Esophagus muscularis mucosa (tissue), 4 donors: ENCODE measurements around the gene CACNA2D3. TPM values are rescaled to one million over a fixed set of nuclear protein-coding genes. Genes with fewer than 3 reads are reported as not detected.

ENCODE experiments used
- DNase-seq: peaks from one replicate; pipeline ENCODE4 v3.0.0-alpha.2; 2017; ENCODE audit errors: extremely low spot score
- H3K27ac ChIP-seq, 4 donors: fragments of 200-600 bp; sonication (generic); replicated peaks in 1 of 4; 1 replicate in 3 of 4; 2 replicates in 1 of 4; pipeline ENCODE4 v1.5.1; 2016 to 2019; ENCODE audit warnings: mild to moderate bottlenecking in 1 of 4
- H3K27me3 ChIP-seq, 4 donors: fragments of 200-600 bp; sonication (generic); one replicate each; pipeline versions ENCODE4 v1.5.1 to v1.6.0; 2016 to 2019
- H3K36me3 ChIP-seq, 4 donors: fragments of 200-600 bp; sonication (generic); one replicate each; pipeline ENCODE4 v1.5.1; 2016 to 2019
- H3K4me1 ChIP-seq, 4 donors: fragments of 200-600 bp; sonication (generic); one replicate each; pipeline ENCODE4 v1.5.1; 2016 to 2019
- H3K4me3 ChIP-seq, 4 donors: fragments of 200-600 bp; sonication (generic); 1 replicate in 2 of 4; 2 replicates in 2 of 4; pipeline ENCODE4 v1.5.1; 2016 to 2019; ENCODE audit warnings: mild to moderate bottlenecking in 4 of 4, moderate library complexity in 1 of 4
- H3K9me3 ChIP-seq, 4 donors: fragments of 200-600 bp; sonication (generic); 1 replicate in 3 of 4; 2 replicates in 1 of 4; pipeline ENCODE4 v1.5.1; 2016 to 2019
- CTCF ChIP-seq, 3 experiments: fragments of 200-600 bp in 2 of 3; fragments of 450-650 bp in 1 of 3; sonication (generic) in 2 of 3; IDR thresholded peaks; one replicate each; pipeline ENCODE4 v1.5.1; 2017 to 2019; ENCODE audit warnings: antibody characterized with exemption in 3 of 3, mild to moderate bottlenecking in 2 of 3, moderate library complexity in 1 of 3
- EP300 ChIP-seq: sonication (generic); formaldehyde crosslinking; IDR thresholded peaks from one replicate; pipeline ENCODE4 v1.6.1; 2017; ENCODE audit warnings: antibody characterized with exemption
- POLR2A ChIP-seq: fragments of 450-650 bp; IDR thresholded peaks from one replicate; pipeline ENCODE4 v1.6.1; 2017; ENCODE audit warnings: antibody characterized with exemption, moderate library complexity, mild to moderate bottlenecking, low read depth
- POLR2AphosphoS5 ChIP-seq, 2 donors: sonication (generic); formaldehyde crosslinking; IDR thresholded peaks; one replicate each; pipeline ENCODE4 v1.6.1; 2017; ENCODE audit warnings: antibody characterized with exemption in 2 of 2
- WGBS: methylation state at CpG from one replicate; pipeline ENCODE4 v1.1.5; 2018; 5-methylcytosine and 5-hydroxymethylcytosine counted together
- intact Hi-C: fragments of 100-400 bp; cut with DNase I; formaldehyde crosslinking; loops from one replicate; pipeline ENCODE4 v1.15.1; 2023
- total RNA-seq, 4 donors: library from RNA; depleted of rRNA; stranded (reverse); fragments of >200 nt; gene quantifications; one replicate each; pipeline versions ENCODE4 v1.1.0 to v1.2.1, GENCODE V29; 2016

The CACNA2D3 gene
- total RNA-seq, 4 donors from 2014 or later, result 2.5 to 6.3 (median 3.9) TPM

- 63% methylated on average over 9 of the region's 9 CpGs for WGBS
- intact Hi-C loops, result loop anchor here (10.0 kb wide), 1 partner anchor 236 kb away; no protein-coding TSS in a partner anchor
- Histone ChIP-seq H3K9me3 (no peaks in the 10 kb centered on the region), H3K36me3 (no peaks in the 10 kb centered on the region), H3K27ac (no peak overlapping the region), H3K27me3 (no peaks in the 10 kb centered on the region), H3K4me3 (no peak overlapping the region), H3K4me1 (peaks cover 0 to 5% (median 2%) of the 10 kb centered on the region in 4 donors)
- no peak for DNase-seq
- TF ChIP-seq EP300, result no peak
Observed at GRCh38 chr3:54138937-54139547, 16.7 kb downstream of the CACNA2D3 start.

- H3K9me3 ChIP-seq, result no peaks in the 10 kb centered on the region
- no peaks in the 10 kb centered on the region for H3K36me3 ChIP-seq
- 78% methylated on average over 4 of the region's 4 CpGs for WGBS
- H3K4me3 ChIP-seq, result no peak overlapping the region
- TF ChIP-seq POLR2AphosphoS5 (IDR thresholded peaks at IDR 0.05) (no peak), EP300 (no peak), CTCF (IDR thresholded peaks at IDR 0.05) (no peak), POLR2A (no peak)
- DNase-seq, result no peak
- intact Hi-C loops, result loop anchor here (10.0 kb wide), 1 partner anchor 235 kb away; no protein-coding TSS in a partner anchor
- peaks cover 0 to 5% (median 2%) of the 10 kb centered on the region in 4 donors for H3K4me1 ChIP-seq
- no peak overlapping the region for H3K27ac ChIP-seq
- H3K27me3 ChIP-seq, result no peaks in the 10 kb centered on the region
Observed at GRCh38 chr3:54139630-54140029, 17.3 kb downstream of the CACNA2D3 start.

GRCh38 chr3:54144284-54144683 is 21.9 kb downstream of the CACNA2D3 start:
- TF ChIP-seq EP300, result no peak
- TF ChIP-seq CTCF (IDR thresholded peaks at IDR 0.05), result no peak
- no peak for TF ChIP-seq POLR2A
- no peak for TF ChIP-seq POLR2AphosphoS5 (IDR thresholded peaks at IDR 0.05)
- DNase-seq, result no peak
- no peaks in the 10 kb centered on the region for H3K36me3 ChIP-seq
- intact Hi-C loops, result no loop called here
- H3K4me1 ChIP-seq, result peaks cover 3 to 15% (median 10%) of the 10 kb centered on the region in 4 donors
- no peak overlapping the region for H3K4me3 ChIP-seq
- no peak overlapping the region for H3K27ac ChIP-seq
- peaks cover 0 to 6% (median 0%) of the 10 kb centered on the region in 4 donors for H3K27me3 ChIP-seq
- 100% methylated on average over 2 of the region's 2 CpGs for WGBS
- no peaks in the 10 kb centered on the region for H3K9me3 ChIP-seq

- WGBS, result 25% methylated on average over 8 of the region's 14 CpGs
- Histone ChIP-seq H3K27me3 (peaks cover 0 to 6% (median 0%) of the 10 kb centered on the region in 4 donors), H3K4me1 (peaks cover 3 to 11% (median 8%) of the 10 kb centered on the region in 4 donors), H3K4me3 (no peak overlapping the region), H3K36me3 (no peaks in the 10 kb centered on the region), H3K27ac (no peak overlapping the region), H3K9me3 (no peaks in the 10 kb centered on the region)
- intact Hi-C loops, result no loop called here
- no peak for DNase-seq
- TF ChIP-seq EP300 (no peak), POLR2A (no peak), POLR2AphosphoS5 (IDR thresholded peaks at IDR 0.05) (no peak), CTCF (IDR thresholded peaks at IDR 0.05) (peak; percentile 44 to 57 (median 45))
Observed at GRCh38 chr3:54146506-54147239, 24.3 kb downstream of the CACNA2D3 start.

- H3K9me3 ChIP-seq, result no peaks in the 10 kb centered on the region
- TF ChIP-seq CTCF (IDR thresholded peaks at IDR 0.05) (no peak), POLR2AphosphoS5 (IDR thresholded peaks at IDR 0.05) (no peak), EP300 (no peak), POLR2A (no peak)
- peaks cover 3 to 11% (median 7%) of the 10 kb centered on the region in 4 donors for H3K4me1 ChIP-seq
- H3K27me3 ChIP-seq, result peaks cover 0 to 6% (median 0%) of the 10 kb centered on the region in 4 donors
- H3K36me3 ChIP-seq, result no peaks in the 10 kb centered on the region
- intact Hi-C loops, result no loop called here
- WGBS, result 94% methylated on average over 3 of the region's 3 CpGs
- DNase-seq, result no peak
- H3K4me3 ChIP-seq, result no peak overlapping the region
- no peak overlapping the region for H3K27ac ChIP-seq
Observed at GRCh38 chr3:54150864-54151467, 28.6 kb downstream of the CACNA2D3 start.
